GM18508 (cell line): ENCODE results near the gene PPP1R14B.

Source experiments
- ATAC-seq: cut with Tn5 transposase; IDR thresholded peaks from one replicate; pipeline ENCODE4 v1.9.1; 2021; ENCODE audit warnings: moderate number of reproducible peaks; ENCODE audit not compliant: insufficient read depth, unreplicated experiment

The PPP1R14B gene

GRCh38 chr11:64219755-64220154, 27.0 kb downstream of the PPP1R14B start:
- no peak for ATAC-seq

GRCh38 chr11:64219354-64219684, 27.4 kb downstream of the PPP1R14B start:
- no peak for ATAC-seq

- no peak for ATAC-seq
Observed at GRCh38 chr11:64218628-64219353, 28.0 kb downstream of the PPP1R14B start.

GRCh38 chr11:64216879-64217278, 29.9 kb downstream of the PPP1R14B start:
- no peak for ATAC-seq

- ATAC-seq: no peak
Observed at GRCh38 chr11:64211181-64211872, 35.4 kb downstream of the PPP1R14B start.

- ATAC-seq: no peak
Observed at GRCh38 chr11:64210301-64211020, 36.3 kb downstream of the PPP1R14B start.

GRCh38 chr11:64209563-64209843, 37.2 kb downstream of the PPP1R14B start:
- ATAC-seq: no peak

GRCh38 chr11:64208796-64209562, 37.8 kb downstream of the PPP1R14B start:
- ATAC-seq: no peak

- no peak for ATAC-seq
Observed at GRCh38 chr11:64208086-64208795, 38.5 kb downstream of the PPP1R14B start.

- ATAC-seq: no peak
Observed at GRCh38 chr11:64207256-64208085, 39.3 kb downstream of the PPP1R14B start.

- no peak for ATAC-seq
Observed at GRCh38 chr11:64206457-64207255, 40.1 kb downstream of the PPP1R14B start, which contains the start of gene FERMT3. TSS of gene FERMT3 (plus strand) at chr11:64206721. CDS start at chr11:64207365, 644 bp downstream.

GRCh38 chr11:64204464-64204989, 42.2 kb downstream of the PPP1R14B start:
- ATAC-seq: no peak

GRCh38 chr11:64204080-64204440, 42.7 kb downstream of the PPP1R14B start:
- ATAC-seq: no peak

GRCh38 chr11:64203421-64204079, 43.2 kb downstream of the PPP1R14B start:
- no peak for ATAC-seq

- no peak for ATAC-seq
Observed at GRCh38 chr11:64202992-64203391, 43.8 kb downstream of the PPP1R14B start.

GRCh38 chr11:64201543-64201942, 45.2 kb downstream of the PPP1R14B start:
- no peak for ATAC-seq

GRCh38 chr11:64198511-64198910, 48.2 kb downstream of the PPP1R14B start:
- ATAC-seq: no peak

- no peak for ATAC-seq
Observed at GRCh38 chr11:64196626-64197025, 50.1 kb downstream of the PPP1R14B start.
